Mucosa of stomach (tissue), 1 donor: Measurements from ENCODE around the gene BTBD8.

ENCODE experiments used
- H3K27me3 ChIP-seq: one replicate; pipeline ENCODE4 v1.7.0; 2013; ENCODE audit warnings: mild to moderate bottlenecking, low read length; ENCODE audit not compliant: control insufficient read depth, insufficient read depth
- H3K36me3 ChIP-seq: one replicate; pipeline ENCODE4 v1.7.0; 2013; ENCODE audit warnings: low read length; ENCODE audit not compliant: control insufficient read depth, insufficient read depth
- H3K4me1 ChIP-seq: one replicate; pipeline ENCODE4 v1.7.0; 2013; ENCODE audit warnings: mild to moderate bottlenecking, low read length; ENCODE audit not compliant: control insufficient read depth, insufficient read depth
- H3K4me3 ChIP-seq: one replicate; pipeline ENCODE4 v1.7.0; 2013; ENCODE audit warnings: low read length
- H3K9ac ChIP-seq: one replicate; pipeline ENCODE4 v1.7.0; 2013; ENCODE audit warnings: mild to moderate bottlenecking, low read length, moderate library complexity
- H3K9me3 ChIP-seq: one replicate; pipeline ENCODE4 v1.7.0; 2013; ENCODE audit warnings: mild to moderate bottlenecking, low read length, moderate library complexity; ENCODE audit not compliant: control insufficient read depth
- donor health status: Pancreatic carcinoma.

The BTBD8 gene

GRCh38 chr1:92165389-92165788, 85.2 kb downstream of the BTBD8 start:
- no peak overlapping the region for H3K9ac ChIP-seq
- H3K4me3 ChIP-seq: no peak overlapping the region
- no peaks in the 10 kb centered on the region for H3K9me3 ChIP-seq
- no peaks in the 10 kb centered on the region for H3K4me1 ChIP-seq
- H3K27me3 ChIP-seq: no peaks in the 10 kb centered on the region
- H3K36me3 ChIP-seq: no peaks in the 10 kb centered on the region

GRCh38 chr1:92167151-92167550, 87.0 kb downstream of the BTBD8 start:
- Histone ChIP-seq H3K4me3 (no peak overlapping the region), H3K36me3 (no peaks in the 10 kb centered on the region), H3K27me3 (no peaks in the 10 kb centered on the region), H3K9ac (no peak overlapping the region), H3K4me1 (no peaks in the 10 kb centered on the region), H3K9me3 (no peaks in the 10 kb centered on the region)

DNA sequence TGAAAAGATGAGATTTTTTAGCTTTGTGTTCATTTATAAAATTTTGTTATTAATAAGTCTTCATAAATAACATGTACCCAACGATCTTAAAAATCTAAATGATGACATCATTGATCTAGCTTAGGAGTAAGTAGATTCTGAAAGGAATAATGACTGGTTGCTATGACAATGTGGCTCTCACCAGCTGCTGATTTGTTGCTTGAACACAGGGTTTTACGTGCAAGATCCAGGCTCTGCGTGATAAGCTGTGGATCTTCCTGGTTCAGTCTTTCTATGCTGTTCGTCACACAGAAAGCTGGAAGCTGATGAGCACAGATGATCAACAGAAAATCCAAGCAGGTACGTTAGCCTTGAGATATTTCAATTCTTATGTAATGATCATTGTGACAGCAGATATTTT, 88.5 kb downstream of the BTBD8 start:
- Histone ChIP-seq H3K9me3 (no peaks in the 10 kb centered on the region), H3K27me3 (no peaks in the 10 kb centered on the region), H3K9ac (no peak overlapping the region), H3K36me3 (no peaks in the 10 kb centered on the region), H3K4me3 (no peak overlapping the region), H3K4me1 (no peaks in the 10 kb centered on the region)

- no peaks in the 10 kb centered on the region for H3K27me3 ChIP-seq
- no peak overlapping the region for H3K9ac ChIP-seq
- H3K36me3 ChIP-seq: no peaks in the 10 kb centered on the region
- H3K4me3 ChIP-seq: no peak overlapping the region
- no peaks in the 10 kb centered on the region for H3K9me3 ChIP-seq
- H3K4me1 ChIP-seq: no peaks in the 10 kb centered on the region
Measured at GRCh38 chr1:92169214-92170005, 89.3 kb downstream of the BTBD8 start.

DNA sequence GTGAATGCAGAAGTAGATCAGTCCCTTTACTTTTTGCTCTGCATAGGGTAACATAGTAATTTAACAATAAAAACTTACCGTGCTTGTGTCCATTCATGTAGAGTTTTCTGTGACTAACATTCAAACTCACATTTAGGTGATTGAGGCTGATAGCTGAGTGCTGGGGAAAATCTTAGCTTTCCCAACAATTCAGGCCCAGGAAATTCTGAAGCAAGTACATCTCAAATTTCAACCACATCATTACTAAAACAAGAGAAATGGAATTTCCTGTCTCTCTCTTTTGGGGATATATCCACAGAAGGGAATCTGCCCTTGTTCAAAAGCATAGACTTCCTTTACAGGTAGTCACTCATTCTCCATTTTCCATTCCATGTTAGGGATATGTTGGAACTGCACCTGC, 104.5 kb downstream of the BTBD8 start:
- H3K36me3 ChIP-seq: no peaks in the 10 kb centered on the region
- H3K4me1 ChIP-seq: no peaks in the 10 kb centered on the region
- H3K9ac ChIP-seq: no peak overlapping the region
- H3K9me3 ChIP-seq: no peaks in the 10 kb centered on the region
- no peaks in the 10 kb centered on the region for H3K27me3 ChIP-seq
- no peak overlapping the region for H3K4me3 ChIP-seq

DNA sequence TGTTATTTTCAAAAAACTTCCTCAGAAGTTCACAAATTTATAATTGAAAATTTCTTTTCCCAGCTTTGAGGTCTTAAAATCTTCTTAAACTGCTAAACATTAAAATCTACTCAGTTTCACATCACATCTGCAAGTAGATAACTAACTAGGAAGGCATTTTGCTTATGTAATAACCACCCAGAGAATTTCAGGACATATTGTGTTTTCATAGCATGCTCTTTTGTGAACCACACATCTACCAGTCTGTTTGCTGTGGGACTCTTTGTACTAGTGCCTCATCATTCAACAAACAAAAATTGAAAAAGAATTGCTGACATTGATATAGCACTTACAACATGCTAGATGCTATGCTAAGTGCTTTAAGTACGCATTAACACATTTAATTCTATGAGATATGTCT, 105.9 kb downstream of the BTBD8 start:
- no peaks in the 10 kb centered on the region for H3K27me3 ChIP-seq
- no peaks in the 10 kb centered on the region for H3K4me1 ChIP-seq
- no peaks in the 10 kb centered on the region for H3K9me3 ChIP-seq
- no peaks in the 10 kb centered on the region for H3K36me3 ChIP-seq
- H3K4me3 ChIP-seq: no peak overlapping the region
- H3K9ac ChIP-seq: no peak overlapping the region

- H3K27me3 ChIP-seq: no peaks in the 10 kb centered on the region
- H3K4me3 ChIP-seq: no peak overlapping the region
- no peaks in the 10 kb centered on the region for H3K36me3 ChIP-seq
- H3K4me1 ChIP-seq: no peaks in the 10 kb centered on the region
- H3K9ac ChIP-seq: no peak overlapping the region
- no peaks in the 10 kb centered on the region for H3K9me3 ChIP-seq
Measured at GRCh38 chr1:92188436-92189255, 108.5 kb downstream of the BTBD8 start.

DNA sequence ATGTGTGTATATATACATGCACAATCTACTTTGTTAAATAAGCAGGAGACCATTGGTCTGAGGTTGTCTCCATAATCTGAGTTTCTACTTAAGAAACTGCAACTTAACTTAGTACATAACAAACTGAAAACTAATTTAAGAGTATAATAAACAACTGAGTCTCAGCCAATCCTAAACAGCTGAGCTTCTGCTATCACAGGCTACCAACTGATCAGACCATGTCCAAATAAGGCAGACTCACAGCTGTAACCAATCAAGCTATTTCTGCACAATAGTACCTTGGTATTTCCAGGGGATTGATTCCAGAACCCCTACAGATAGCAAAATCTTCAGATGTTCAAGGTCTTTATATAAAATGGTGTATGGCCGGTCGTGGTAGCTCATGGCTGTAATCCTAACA, 111.6 kb downstream of the BTBD8 start:
- Histone ChIP-seq H3K36me3 (no peaks in the 10 kb centered on the region), H3K4me3 (no peak overlapping the region), H3K9ac (no peak overlapping the region), H3K27me3 (no peaks in the 10 kb centered on the region), H3K9me3 (no peaks in the 10 kb centered on the region), H3K4me1 (no peaks in the 10 kb centered on the region)

- Histone ChIP-seq H3K36me3 (no peaks in the 10 kb centered on the region), H3K9me3 (no peaks in the 10 kb centered on the region), H3K27me3 (no peaks in the 10 kb centered on the region), H3K9ac (no peak overlapping the region), H3K4me1 (no peaks in the 10 kb centered on the region), H3K4me3 (no peak overlapping the region)
Measured at GRCh38 chr1:92192246-92192645, 112.1 kb downstream of the BTBD8 start.

GRCh38 chr1:92194511-92194910, 114.4 kb downstream of the BTBD8 start:
- H3K36me3 ChIP-seq: no peaks in the 10 kb centered on the region
- H3K27me3 ChIP-seq: no peaks in the 10 kb centered on the region
- H3K4me1 ChIP-seq: no peaks in the 10 kb centered on the region
- H3K9ac ChIP-seq: no peak overlapping the region
- no peak overlapping the region for H3K4me3 ChIP-seq
- no peaks in the 10 kb centered on the region for H3K9me3 ChIP-seq

DNA sequence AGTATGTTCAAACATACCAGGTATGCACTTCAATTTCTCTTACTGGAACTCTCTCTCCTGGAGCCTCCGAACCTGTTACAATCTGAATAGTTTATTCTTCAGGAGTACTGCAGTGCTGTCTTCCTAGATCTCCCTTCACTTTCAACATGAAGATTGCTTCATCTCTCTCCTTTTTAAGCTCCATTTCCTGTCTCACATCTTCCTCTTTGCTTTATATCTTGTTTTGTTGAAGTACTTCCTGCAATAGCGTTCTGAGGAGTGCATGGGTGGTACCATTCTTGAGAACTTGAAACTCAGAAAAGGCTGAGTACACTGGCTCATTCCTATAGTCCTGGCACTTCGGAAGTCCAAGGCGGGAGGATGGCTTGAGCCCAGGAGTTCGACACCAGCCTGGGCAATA, 121.8 kb downstream of the BTBD8 start:
- Histone ChIP-seq H3K9ac (no peak overlapping the region), H3K27me3 (no peaks in the 10 kb centered on the region), H3K4me3 (no peak overlapping the region), H3K9me3 (no peaks in the 10 kb centered on the region), H3K36me3 (no peaks in the 10 kb centered on the region), H3K4me1 (no peaks in the 10 kb centered on the region)

- Histone ChIP-seq H3K27me3 (no peaks in the 10 kb centered on the region), H3K9me3 (no peaks in the 10 kb centered on the region), H3K4me1 (no peaks in the 10 kb centered on the region)
Measured at GRCh38 chr1:92203105-92203504, 123.0 kb downstream of the BTBD8 start.

More at GRCh38 chr1:92203105-92203504, 123.0 kb downstream of the BTBD8 start:
- no peaks in the 10 kb centered on the region for H3K36me3 ChIP-seq
- no peak overlapping the region for H3K9ac ChIP-seq
- H3K4me3 ChIP-seq: no peak overlapping the region
